GM18873 (cell line): Measurements from ENCODE around the gene SLC45A2.
"Not testable (repeated sequence)": the region's sequence is repeated elsewhere in the genome, so short reads cannot be mapped to it uniquely, and the experiment has no call there.

Source experiments
- ATAC-seq: cut with Tn5 transposase; IDR thresholded peaks from one replicate; pipeline ENCODE4 v1.9.1; 2021; ENCODE audit warnings: mild to moderate bottlenecking, moderate library complexity, moderate number of reproducible peaks; ENCODE audit not compliant: unreplicated experiment, low FRiP score

SLC45A2 gene

GRCh38 chr5:33931136-33931535 lies 53.4 kb downstream of the SLC45A2 start:
- no peak for ATAC-seq

- no peak for ATAC-seq
Measured at GRCh38 chr5:33929925-33930690, 54.4 kb downstream of the SLC45A2 start.

- no peak for ATAC-seq
Measured at GRCh38 chr5:33928283-33928682, 56.2 kb downstream of the SLC45A2 start.

DNA sequence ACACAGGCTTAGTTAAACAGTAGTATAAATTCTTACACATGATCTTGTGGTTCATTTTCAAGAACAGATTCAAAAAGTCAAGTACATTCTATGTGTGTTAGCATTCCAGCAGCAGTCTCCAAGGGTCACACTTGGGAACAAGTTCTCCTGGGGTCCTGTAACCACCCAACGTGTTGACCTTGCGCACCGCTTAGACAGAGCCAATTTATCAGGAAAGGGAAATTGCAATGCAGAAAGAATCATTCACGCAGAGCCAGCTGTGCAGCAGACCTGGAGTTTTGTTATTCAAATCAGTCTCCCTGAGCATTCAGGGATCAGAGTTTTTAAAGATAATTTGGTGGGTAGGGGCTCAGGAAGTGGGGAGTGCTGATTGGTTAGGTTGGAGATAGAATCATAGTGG lies 56.8 kb downstream of the SLC45A2 start:
- no peak for ATAC-seq

DNA sequence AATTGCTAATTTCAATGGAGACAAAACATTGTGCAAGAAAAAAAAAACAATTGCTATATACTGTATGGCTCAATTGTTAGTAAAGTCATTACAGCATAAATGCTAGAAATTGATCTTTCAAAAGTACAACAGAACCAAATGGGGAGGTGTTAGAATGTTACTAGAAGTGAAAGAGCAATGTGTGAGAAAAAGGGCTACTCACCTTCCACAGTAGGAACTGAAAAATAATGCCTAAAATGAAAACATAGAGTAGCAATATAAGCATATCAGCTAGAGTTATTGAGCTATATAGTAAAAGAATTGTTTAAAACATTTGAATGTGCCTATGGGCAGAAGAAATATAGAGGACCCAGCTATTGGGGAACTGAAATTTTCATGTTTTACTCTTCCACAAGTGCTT lies 59.2 kb downstream of the SLC45A2 start:
- ATAC-seq, result no peak

DNA sequence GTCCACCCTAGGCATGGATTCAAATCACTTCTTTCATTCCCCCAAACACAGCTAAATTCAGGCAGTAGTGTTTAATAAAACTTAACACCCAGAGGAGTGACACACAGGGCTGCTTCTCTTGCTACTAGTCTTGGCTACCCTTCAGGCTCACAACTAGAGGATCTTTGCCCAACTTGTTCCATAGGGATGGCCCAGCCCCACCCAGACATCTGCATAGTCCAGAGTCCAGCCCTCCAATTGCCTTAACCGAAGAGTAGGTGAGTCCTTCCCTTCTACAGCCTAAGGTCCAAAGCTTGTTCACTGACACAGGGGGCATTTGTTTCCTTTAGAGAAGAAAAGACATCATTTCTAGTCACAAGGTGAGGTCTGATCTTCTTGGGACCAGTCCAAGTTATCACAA lies 63.5 kb downstream of the SLC45A2 start:
- no peak for ATAC-seq

GRCh38 chr5:33914844-33915243 lies 69.6 kb downstream of the SLC45A2 start:
- not testable (repeated sequence) for ATAC-seq

DNA sequence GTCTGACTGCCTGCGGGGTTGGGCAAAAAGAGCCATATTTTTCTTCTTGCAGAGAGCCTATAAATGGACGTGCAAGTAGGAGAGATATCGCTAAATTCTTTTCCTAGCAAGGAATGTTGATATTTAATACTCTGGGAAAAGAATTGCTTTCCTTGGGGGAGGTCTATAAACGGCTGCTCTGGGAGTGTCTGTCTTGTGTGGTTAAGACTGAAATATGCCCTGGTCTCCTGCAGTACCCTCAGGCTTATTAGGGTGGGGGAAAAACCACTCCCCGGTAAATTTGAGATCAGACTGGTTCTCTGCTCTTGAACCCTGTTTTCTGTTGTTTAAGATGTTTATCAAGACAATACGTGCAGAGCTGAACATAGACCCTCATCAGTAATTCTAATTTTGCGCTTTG lies 78.2 kb downstream of the SLC45A2 start:
- ATAC-seq, result not testable (repeated sequence)

DNA sequence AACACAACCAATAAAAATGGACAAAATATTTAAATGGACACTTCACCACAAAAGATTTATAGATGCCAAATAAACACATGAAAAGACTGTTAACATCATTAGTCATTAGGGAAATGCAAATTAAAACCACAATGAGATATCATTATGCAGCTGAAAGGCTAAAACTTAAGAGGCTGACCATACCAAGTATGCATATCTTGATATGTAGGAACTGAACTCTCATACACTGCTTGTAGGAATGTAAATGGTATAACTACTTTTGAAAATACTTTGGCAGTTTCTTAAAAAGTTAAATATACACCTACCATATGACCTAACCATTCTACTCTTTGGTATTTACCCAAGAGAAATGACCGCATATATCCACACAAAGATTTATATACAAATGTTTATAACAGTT lies 79.1 kb downstream of the SLC45A2 start:
- no peak for ATAC-seq

- no peak for ATAC-seq
Measured at GRCh38 chr5:33903118-33903517, 81.4 kb downstream of the SLC45A2 start.

DNA sequence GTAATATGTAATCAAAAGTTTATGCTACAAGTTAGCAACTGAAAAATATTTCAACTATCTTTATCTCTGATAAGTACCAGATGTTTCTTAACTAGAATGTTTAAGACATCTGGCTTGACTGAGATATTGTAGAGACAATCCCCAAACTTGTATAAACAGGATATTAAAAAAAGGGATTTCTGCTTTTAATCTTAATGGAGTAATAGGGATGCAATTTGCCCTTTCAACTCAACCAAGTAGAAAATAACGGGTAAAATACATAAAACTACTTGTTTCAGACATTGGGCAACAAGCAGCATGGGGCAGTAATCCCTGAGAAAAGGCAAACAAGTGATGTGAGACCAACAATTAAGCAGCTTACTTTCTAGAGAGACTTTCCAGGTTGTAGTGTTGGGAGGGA lies 83.3 kb downstream of the SLC45A2 start:
- ATAC-seq, result no peak
